Colonic mucosa (tissue), 4 donors: Measurements from ENCODE around the gene CHST8. TPM values are rescaled to one million over a fixed set of nuclear protein-coding genes. Genes with fewer than 3 reads are reported as not detected.
"Not testable (repeated sequence)": the region's sequence is repeated elsewhere in the genome, so short reads cannot be mapped to it uniquely, and the experiment has no call there.

Experiments used
- DNase-seq: peaks from one replicate; pipeline ENCODE4 v3.0.0-alpha.2; 2020
- H3K27ac ChIP-seq: fragments of 200-600 bp; one replicate; pipeline ENCODE4 v1.8.0; 2021
- H3K27me3 ChIP-seq: fragments of 200-600 bp; one replicate; pipeline ENCODE4 v1.8.0; 2021
- H3K36me3 ChIP-seq: fragments of 200-600 bp; one replicate; pipeline ENCODE4 v1.8.0; 2021
- H3K4me1 ChIP-seq: fragments of 200-600 bp; one replicate; pipeline ENCODE4 v1.8.0; 2021; ENCODE audit warnings: mild to moderate bottlenecking
- H3K4me3 ChIP-seq: fragments of 200-600 bp; one replicate; pipeline ENCODE4 v1.8.0; 2021
- H3K9ac ChIP-seq, 2 donors: one replicate each; pipeline ENCODE4 v1.7.0; 2013; ENCODE audit warnings: control low read depth in 2 of 2, low read depth in 2 of 2, low read length in 2 of 2
- H3K9me3 ChIP-seq: fragments of 200-600 bp; one replicate; pipeline ENCODE4 v1.8.0; 2021
- CTCF ChIP-seq: fragments of 200-600 bp; IDR thresholded peaks from one replicate; pipeline ENCODE4 v1.8.0; 2022; ENCODE audit warnings: antibody characterized with exemption, mild to moderate bottlenecking
- intact Hi-C: fragments of 100-400 bp; cut with DNase I; formaldehyde crosslinking; loops from one replicate; pipeline ENCODE4 v1.14.1; 2022
- total RNA-seq, 2 donors: library from RNA; stranded (reverse); fragmentation: NEBNext Ultra II Directional in 1 of 2; extraction: Animal tissue kit (Norgen Biotek cat#: 25700) in 1 of 2; gene quantifications; one replicate each; pipeline ENCODE4 v1.2.1, GENCODE V29; 2021
- donor health status: healthy.
- donor health status: DM: no; HTN: no; CAD: no.
- donor health status: DM: no; HTN: no; CAD: no.

CHST8 gene
- total RNA-seq, 2 donors from 2014 or later, result not detected

GRCh38 chr19:33660410-33661124 is 38.8 kb downstream of the CHST8 start:
- intact Hi-C loops, result no loop called here
- H3K27ac ChIP-seq, result no peak overlapping the region
- no peak for TF ChIP-seq CTCF
- H3K4me3 ChIP-seq, result no peak overlapping the region
- no peaks in the 10 kb centered on the region for H3K9me3 ChIP-seq
- no peaks in the 10 kb centered on the region for H3K27me3 ChIP-seq
- H3K4me1 ChIP-seq, result no peaks in the 10 kb centered on the region
- H3K36me3 ChIP-seq, result no peaks in the 10 kb centered on the region
- no peak for DNase-seq
- H3K9ac ChIP-seq, result no peak overlapping the region

- Histone ChIP-seq H3K4me1 (no peaks in the 10 kb centered on the region), H3K9me3 (no peaks in the 10 kb centered on the region), H3K4me3 (no peak overlapping the region), H3K27me3 (no peaks in the 10 kb centered on the region), H3K36me3 (no peaks in the 10 kb centered on the region), H3K9ac (no peak overlapping the region), H3K27ac (no peak overlapping the region)
- intact Hi-C loops, result no loop called here
- no peak for TF ChIP-seq CTCF
- DNase-seq, result no peak
Measured at GRCh38 chr19:33661336-33661735, 39.6 kb downstream of the CHST8 start.

GRCh38 chr19:33662391-33663092 is 40.8 kb downstream of the CHST8 start:
- no peak overlapping the region for H3K27ac ChIP-seq
- H3K4me3 ChIP-seq, result no peak overlapping the region
- no peak overlapping the region for H3K9ac ChIP-seq
- no peaks in the 10 kb centered on the region for H3K9me3 ChIP-seq
- no peak for DNase-seq
- H3K27me3 ChIP-seq, result no peaks in the 10 kb centered on the region
- no peaks in the 10 kb centered on the region for H3K4me1 ChIP-seq
- no peak for TF ChIP-seq CTCF
- H3K36me3 ChIP-seq, result no peaks in the 10 kb centered on the region
- intact Hi-C loops, result no loop called here

- H3K9ac ChIP-seq, DNase-seq, H3K27me3 ChIP-seq, H3K36me3 ChIP-seq, H3K9me3 ChIP-seq, intact Hi-C loops, H3K4me1 ChIP-seq, H3K4me3 ChIP-seq, H3K27ac ChIP-seq: not testable (repeated sequence)
Measured at GRCh38 chr19:33663316-33663715, 41.6 kb downstream of the CHST8 start.

GRCh38 chr19:33664744-33665143 is 43.0 kb downstream of the CHST8 start:
- Histone ChIP-seq H3K27me3 (no peaks in the 10 kb centered on the region), H3K27ac (no peak overlapping the region), H3K4me1 (no peaks in the 10 kb centered on the region), H3K9ac (no peak overlapping the region), H3K4me3 (no peak overlapping the region), H3K36me3 (no peaks in the 10 kb centered on the region), H3K9me3 (no peaks in the 10 kb centered on the region)
- TF ChIP-seq CTCF, result no peak
- no peak for DNase-seq
- intact Hi-C loops, result no loop called here
